DMS79 (cell line): ENCODE results near the gene RAET1G.
A peak's percentile ranks its signal among the peaks of the same experiment; 100 is the strongest.
"Not testable (repeated sequence)": the region's sequence is repeated elsewhere in the genome, so short reads cannot be mapped to it uniquely, and the experiment has no call there.

Experiments used
- DNase-seq: peaks from one replicate; lab custom pipeline; 2025; lab: John Stamatoyannopoulos, UW

Gene RAET1G

GRCh38 chr6:149934249-149935156 is 11.6 kb upstream of the RAET1G start:
- peak; percentile 15 for DNase-seq

- no peak for DNase-seq
These were observed 10.5 kb upstream of the RAET1G start for GRCh38 chr6:149933461-149933860.

- no peak for DNase-seq
These were observed 10.1 kb upstream of the RAET1G start for GRCh38 chr6:149933036-149933435.

GRCh38 chr6:149931501-149931900 is 8.6 kb upstream of the RAET1G start:
- no peak for DNase-seq

GRCh38 chr6:149929422-149929821 is 6.5 kb upstream of the RAET1G start:
- no peak for DNase-seq

- not testable (repeated sequence) for DNase-seq
These were observed 4.1 kb upstream of the RAET1G start for GRCh38 chr6:149927025-149927424.

- peak; percentile 14 for DNase-seq
These were observed 3.3 kb upstream of the RAET1G start for GRCh38 chr6:149925974-149926777.

- DNase-seq: no peak
These were observed 2.5 kb upstream of the RAET1G start for GRCh38 chr6:149925253-149925973.

GRCh38 chr6:149924933-149925252 is 2.0 kb upstream of the RAET1G start:
- DNase-seq: no peak

- DNase-seq: no peak
These were observed 1.4 kb upstream of the RAET1G start for GRCh38 chr6:149924206-149924932.

GRCh38 chr6:149923327-149923986 is 536 bp upstream of the RAET1G start:
- DNase-seq: no peak

GRCh38 chr6:149922091-149922490 is 830 bp downstream of the RAET1G start:
- DNase-seq: not testable (repeated sequence)

GRCh38 chr6:149921361-149921760 is 1.6 kb downstream of the RAET1G start:
- DNase-seq: no peak

GRCh38 chr6:149919834-149920225 is 3.1 kb downstream of the RAET1G start:
- no peak for DNase-seq

- not testable (repeated sequence) for DNase-seq
These were observed 3.6 kb downstream of the RAET1G start for GRCh38 chr6:149919126-149919833.

- no peak for DNase-seq
These were observed 4.6 kb downstream of the RAET1G start for GRCh38 chr6:149918151-149918905.

GRCh38 chr6:149917679-149918078 is 5.2 kb downstream of the RAET1G start:
- no peak for DNase-seq

- DNase-seq: no peak
These were observed 6.7 kb downstream of the RAET1G start for GRCh38 chr6:149915970-149916865.
